Measurements from ENCODE around the gene BEAN1.

BEAN1 gene

GRCh38 chr16:66508914-66509496, 81.9 kb downstream of the BEAN1 start:
- Histone ChIP-seq H3K27ac (ENCODE audit: low read depth, low read length) (no peak overlapping the region), H3K14ac (ENCODE audit: low read length) (no peak overlapping the region)

GRCh38 chr16:66509576-66509975, 82.5 kb downstream of the BEAN1 start:
- Histone ChIP-seq H3K4me2 (ENCODE audit: low read length) (no peak overlapping the region), H2BK120ac (ENCODE audit: insufficient read depth, low read length, poor library complexity) (no peak overlapping the region)

More at GRCh38 chr16:66508914-66509496, 81.9 kb downstream of the BEAN1 start:
- Histone ChIP-seq H3K36me3 (ENCODE audit: control insufficient read depth in 1 of 2, insufficient read depth in 2 of 2, low read length in 2 of 2) (no peaks in the 10 kb centered on the region), H2AFZ (ENCODE audit: insufficient read depth, low read length, poor library complexity) (no peak overlapping the region), H4K8ac (ENCODE audit: low read depth, low read length) (no peak overlapping the region), H3K4me3 (ENCODE audit: low read depth, low read length) (no peak overlapping the region), H4K91ac (ENCODE audit: low read depth, low read length) (peak overlapping the region; percentile 32), H4K12ac (ENCODE audit: low read depth, low read length) (no peak overlapping the region), H3K9ac (ENCODE audit: low read length) (no peak overlapping the region), H2BK5ac (ENCODE audit: low read depth, low read length, poor library complexity) (no peak overlapping the region), H3K79me1 (ENCODE audit: low read length) (peaks cover 6% of the 10 kb centered on the region), H3K18ac (ENCODE audit: low read length) (no peak overlapping the region), H3K9me3 (ENCODE audit: insufficient read depth, low read depth, low read length) (peaks cover 2% of the 10 kb centered on the region), H2AK5ac (ENCODE audit: low read length) (peak overlapping the region; percentile 26), H2BK12ac (ENCODE audit: low read length) (no peak overlapping the region), H3K4me2 (ENCODE audit: low read length) (no peak overlapping the region), H3K4me1 (ENCODE audit: control insufficient read depth in 1 of 2, insufficient read depth in 2 of 2, low read length in 2 of 2) (peaks cover 17% of the 10 kb centered on the region in 2 experiments), H3K79me2 (ENCODE audit: control insufficient read depth, insufficient read depth, low read length, poor library complexity) (no peaks in the 10 kb centered on the region), H2BK120ac (ENCODE audit: insufficient read depth, low read length, poor library complexity) (no peak overlapping the region), H3K4ac (ENCODE audit: low read depth, low read length) (no peak overlapping the region), H3K27me3 (ENCODE audit: insufficient read depth, low read length) (no peaks in the 10 kb centered on the region), H3K23ac (ENCODE audit: low read length) (no peak overlapping the region)
- DNase-seq: no peak
- 100% methylated on average over 3 of the region's 9 CpGs for WGBS (ENCODE audit: extremely low coverage, insufficient coverage, insufficient read length)

DNA sequence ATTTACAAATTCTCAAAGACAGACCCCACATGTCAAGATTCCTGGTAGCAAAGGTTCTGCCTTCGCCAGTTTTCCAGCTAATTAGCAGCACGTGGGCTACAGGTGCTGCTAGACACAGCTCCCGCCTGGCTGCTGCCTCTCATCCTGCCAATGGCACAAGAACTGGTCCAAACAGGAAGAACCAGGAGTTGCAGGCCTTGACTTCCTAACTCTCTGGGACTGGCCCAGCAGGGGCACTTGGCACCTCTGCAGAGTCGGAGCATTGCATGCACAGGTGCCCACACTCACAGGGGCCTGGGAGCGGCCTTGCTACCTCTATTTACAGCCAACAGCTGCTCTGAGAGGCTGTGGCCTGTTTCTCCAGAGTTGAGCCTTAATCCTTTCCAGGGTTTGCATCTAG, 83.2 kb downstream of the BEAN1 start:
- Histone ChIP-seq H3K4me1 (ENCODE audit: control insufficient read depth in 1 of 2, insufficient read depth in 2 of 2, low read length in 2 of 2) (peaks cover 17% of the 10 kb centered on the region in 2 experiments), H3K4me2 (ENCODE audit: low read length) (no peak overlapping the region), H3K23ac (ENCODE audit: low read length) (no peak overlapping the region), H2BK120ac (ENCODE audit: insufficient read depth, low read length, poor library complexity) (no peak overlapping the region), H3K79me1 (ENCODE audit: low read length) (peaks cover 6% of the 10 kb centered on the region), H3K14ac (ENCODE audit: low read length) (no peak overlapping the region), H3K9ac (ENCODE audit: low read length) (no peak overlapping the region), H3K4me3 (ENCODE audit: low read depth, low read length) (no peak overlapping the region), H4K12ac (ENCODE audit: low read depth, low read length) (no peak overlapping the region), H3K79me2 (ENCODE audit: control insufficient read depth, insufficient read depth, low read length, poor library complexity) (no peaks in the 10 kb centered on the region), H3K4ac (ENCODE audit: low read depth, low read length) (no peak overlapping the region), H3K36me3 (ENCODE audit: control insufficient read depth in 1 of 2, insufficient read depth in 2 of 2, low read length in 2 of 2) (no peaks in the 10 kb centered on the region), H2AFZ (ENCODE audit: insufficient read depth, low read length, poor library complexity) (no peak overlapping the region), H2AK5ac (ENCODE audit: low read length) (no peak overlapping the region), H2BK12ac (ENCODE audit: low read length) (no peak overlapping the region), H3K9me3 (ENCODE audit: insufficient read depth, low read depth, low read length) (peaks cover 2% of the 10 kb centered on the region), H2BK5ac (ENCODE audit: low read depth, low read length, poor library complexity) (no peak overlapping the region), H3K18ac (ENCODE audit: low read length) (no peak overlapping the region), H3K27ac (ENCODE audit: low read depth, low read length) (no peak overlapping the region), H4K8ac (ENCODE audit: low read depth, low read length) (no peak overlapping the region), H4K91ac (ENCODE audit: low read depth, low read length) (no peak overlapping the region), H3K27me3 (ENCODE audit: insufficient read depth, low read length) (no peaks in the 10 kb centered on the region)
- WGBS (ENCODE audit: extremely low coverage, insufficient coverage, insufficient read length): no CpG with 5 or more reads among the region's 5 CpGs
- no peak for DNase-seq

More at GRCh38 chr16:66509576-66509975, 82.5 kb downstream of the BEAN1 start:
- H3K9ac ChIP-seq (ENCODE audit: low read length): no peak overlapping the region
- no peak overlapping the region for H3K4me3 ChIP-seq (ENCODE audit: low read depth, low read length)
- H3K14ac ChIP-seq (ENCODE audit: low read length): no peak overlapping the region
- H3K9me3 ChIP-seq (ENCODE audit: insufficient read depth, low read depth, low read length): peaks cover 2% of the 10 kb centered on the region
- H4K8ac ChIP-seq (ENCODE audit: low read depth, low read length): no peak overlapping the region
- H3K79me2 ChIP-seq (ENCODE audit: control insufficient read depth, insufficient read depth, low read length, poor library complexity): no peaks in the 10 kb centered on the region
- peaks cover 6% of the 10 kb centered on the region for H3K79me1 ChIP-seq (ENCODE audit: low read length)
- H3K4me1 ChIP-seq (ENCODE audit: control insufficient read depth in 1 of 2, insufficient read depth in 2 of 2, low read length in 2 of 2): peaks cover 17% of the 10 kb centered on the region in 2 experiments
- no CpG with 5 or more reads among the region's 5 CpGs for WGBS (ENCODE audit: extremely low coverage, insufficient coverage, insufficient read length)
- no peaks in the 10 kb centered on the region for H3K27me3 ChIP-seq (ENCODE audit: insufficient read depth, low read length)
- H2AK5ac ChIP-seq (ENCODE audit: low read length): peak overlapping the region; percentile 58
- no peak overlapping the region for H3K18ac ChIP-seq (ENCODE audit: low read length)
- no peak overlapping the region for H2BK12ac ChIP-seq (ENCODE audit: low read length)
- H2BK5ac ChIP-seq (ENCODE audit: low read depth, low read length, poor library complexity): no peak overlapping the region
- H3K23ac ChIP-seq (ENCODE audit: low read length): no peak overlapping the region
- no peak overlapping the region for H3K4ac ChIP-seq (ENCODE audit: low read depth, low read length)
- H4K12ac ChIP-seq (ENCODE audit: low read depth, low read length): no peak overlapping the region
- DNase-seq: no peak
- no peaks in the 10 kb centered on the region for H3K36me3 ChIP-seq (ENCODE audit: control insufficient read depth in 1 of 2, insufficient read depth in 2 of 2, low read length in 2 of 2)
- no peak overlapping the region for H4K91ac ChIP-seq (ENCODE audit: low read depth, low read length)
- no peak overlapping the region for H3K27ac ChIP-seq (ENCODE audit: low read depth, low read length)
- no peak overlapping the region for H2AFZ ChIP-seq (ENCODE audit: insufficient read depth, low read length, poor library complexity)

GRCh38 chr16:66510711-66511601, 83.9 kb downstream of the BEAN1 start:
- Histone ChIP-seq H3K27ac (ENCODE audit: low read depth, low read length) (no peak overlapping the region), H3K4me1 (ENCODE audit: control insufficient read depth in 1 of 2, insufficient read depth in 2 of 2, low read length in 2 of 2) (peaks cover 17% of the 10 kb centered on the region in 2 experiments), H3K18ac (ENCODE audit: low read length) (no peak overlapping the region), H3K4ac (ENCODE audit: low read depth, low read length) (no peak overlapping the region), H3K23ac (ENCODE audit: low read length) (no peak overlapping the region), H3K36me3 (ENCODE audit: control insufficient read depth in 1 of 2, insufficient read depth in 2 of 2, low read length in 2 of 2) (no peaks in the 10 kb centered on the region), H3K79me2 (ENCODE audit: control insufficient read depth, insufficient read depth, low read length, poor library complexity) (no peaks in the 10 kb centered on the region), H3K4me2 (ENCODE audit: low read length) (no peak overlapping the region), H3K4me3 (ENCODE audit: low read depth, low read length) (no peak overlapping the region), H3K27me3 (ENCODE audit: insufficient read depth, low read length) (no peaks in the 10 kb centered on the region), H2AK5ac (ENCODE audit: low read length) (no peak overlapping the region), H3K79me1 (ENCODE audit: low read length) (peaks cover 6% of the 10 kb centered on the region), H3K14ac (ENCODE audit: low read length) (no peak overlapping the region), H2AFZ (ENCODE audit: insufficient read depth, low read length, poor library complexity) (no peak overlapping the region), H2BK5ac (ENCODE audit: low read depth, low read length, poor library complexity) (no peak overlapping the region), H4K91ac (ENCODE audit: low read depth, low read length) (peak overlapping the region; percentile 22), H3K9me3 (ENCODE audit: insufficient read depth, low read depth, low read length) (peaks cover 2% of the 10 kb centered on the region), H3K9ac (ENCODE audit: low read length) (no peak overlapping the region), H2BK12ac (ENCODE audit: low read length) (peak overlapping the region; percentile 42), H2BK120ac (ENCODE audit: insufficient read depth, low read length, poor library complexity) (peak overlapping the region; percentile 18), H4K8ac (ENCODE audit: low read depth, low read length) (no peak overlapping the region), H4K12ac (ENCODE audit: low read depth, low read length) (no peak overlapping the region)
- DNase-seq: no peak
- no CpG with 5 or more reads among the region's 12 CpGs for WGBS (ENCODE audit: extremely low coverage, insufficient coverage, insufficient read length)
